Lower leg skin (tissue), 3 donors: ENCODE measurements around the gene CELF2.

Experiments
- POLR2A ChIP-seq, 2 donors: fragments of 450-650 bp; IDR thresholded peaks; one replicate each; pipeline ENCODE4 v1.6.1; 2016 to 2017; ENCODE audit warnings: antibody characterized with exemption in 2 of 2, mild to moderate bottlenecking in 1 of 2, moderate library complexity in 1 of 2
- TF ChIP-seq, protein P1 (sequence below), 3 donors: fragments of 450-650 bp; IDR thresholded peaks; one replicate each; pipeline ENCODE4 v1.5.1; 2016; ENCODE audit warnings: antibody characterized with exemption in 3 of 3, mild to moderate bottlenecking in 3 of 3, moderate library complexity in 2 of 3

DNA sequence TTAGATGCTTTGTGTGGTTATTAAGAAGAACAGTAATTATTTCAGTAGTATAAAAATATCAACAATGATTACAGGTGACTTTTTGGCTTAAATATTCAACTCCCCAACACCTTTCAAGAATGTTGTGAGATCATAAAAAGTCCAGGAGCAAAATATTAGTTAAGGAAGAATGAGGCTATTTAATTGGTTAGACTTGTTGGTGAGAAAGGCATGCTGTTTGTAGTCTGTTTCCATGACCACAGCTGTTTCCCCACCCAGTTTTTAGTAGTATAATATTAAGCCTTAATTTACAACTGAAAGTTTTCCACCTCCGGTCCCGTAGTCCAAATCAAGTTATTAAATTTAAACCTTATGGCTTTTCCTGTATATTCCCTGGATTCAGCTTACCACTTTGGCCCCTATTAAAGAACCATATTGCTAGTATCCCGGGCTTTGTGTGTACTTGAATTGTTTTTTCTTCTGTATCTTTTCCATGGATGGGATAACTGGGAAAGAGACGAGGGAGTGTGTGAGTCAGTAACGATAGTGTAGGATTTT lies 133.3 kb downstream of the CELF2 start:
- TF ChIP-seq, protein P1, sequence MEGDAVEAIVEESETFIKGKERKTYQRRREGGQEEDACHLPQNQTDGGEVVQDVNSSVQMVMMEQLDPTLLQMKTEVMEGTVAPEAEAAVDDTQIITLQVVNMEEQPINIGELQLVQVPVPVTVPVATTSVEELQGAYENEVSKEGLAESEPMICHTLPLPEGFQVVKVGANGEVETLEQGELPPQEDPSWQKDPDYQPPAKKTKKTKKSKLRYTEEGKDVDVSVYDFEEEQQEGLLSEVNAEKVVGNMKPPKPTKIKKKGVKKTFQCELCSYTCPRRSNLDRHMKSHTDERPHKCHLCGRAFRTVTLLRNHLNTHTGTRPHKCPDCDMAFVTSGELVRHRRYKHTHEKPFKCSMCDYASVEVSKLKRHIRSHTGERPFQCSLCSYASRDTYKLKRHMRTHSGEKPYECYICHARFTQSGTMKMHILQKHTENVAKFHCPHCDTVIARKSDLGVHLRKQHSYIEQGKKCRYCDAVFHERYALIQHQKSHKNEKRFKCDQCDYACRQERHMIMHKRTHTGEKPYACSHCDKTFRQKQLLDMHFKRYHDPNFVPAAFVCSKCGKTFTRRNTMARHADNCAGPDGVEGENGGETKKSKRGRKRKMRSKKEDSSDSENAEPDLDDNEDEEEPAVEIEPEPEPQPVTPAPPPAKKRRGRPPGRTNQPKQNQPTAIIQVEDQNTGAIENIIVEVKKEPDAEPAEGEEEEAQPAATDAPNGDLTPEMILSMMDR (IDR thresholded peaks at IDR 0.05), result no peak
- no peak for TF ChIP-seq POLR2A (IDR thresholded peaks at IDR 0.05)
